SK-N-MC (cell line): ENCODE data around the gene CKLF.

ENCODE experiments used
- EZH2 ChIP-seq: fragments of 200-600 bp; sonication (generic); IDR thresholded peaks from one replicate; pipeline ENCODE4 v1.6.1; 2017; ENCODE audit warnings: antibody characterized with exemption
- FOXP2 ChIP-seq: optimal IDR thresholded peaks from 2 replicates; pipeline ENCODE3; 2011; ENCODE audit warnings: mild to moderate bottlenecking, moderate library complexity; ENCODE audit not compliant: insufficient read depth; ENCODE audit errors: extremely low read length, control extremely low read depth
- POLR2AphosphoS5 ChIP-seq: IDR thresholded peaks from 2 replicates; pipeline ENCODE4 v1.6.1; 2012; ENCODE audit warnings: mild to moderate bottlenecking, low read depth, low read length, borderline replicate concordance

DNA sequence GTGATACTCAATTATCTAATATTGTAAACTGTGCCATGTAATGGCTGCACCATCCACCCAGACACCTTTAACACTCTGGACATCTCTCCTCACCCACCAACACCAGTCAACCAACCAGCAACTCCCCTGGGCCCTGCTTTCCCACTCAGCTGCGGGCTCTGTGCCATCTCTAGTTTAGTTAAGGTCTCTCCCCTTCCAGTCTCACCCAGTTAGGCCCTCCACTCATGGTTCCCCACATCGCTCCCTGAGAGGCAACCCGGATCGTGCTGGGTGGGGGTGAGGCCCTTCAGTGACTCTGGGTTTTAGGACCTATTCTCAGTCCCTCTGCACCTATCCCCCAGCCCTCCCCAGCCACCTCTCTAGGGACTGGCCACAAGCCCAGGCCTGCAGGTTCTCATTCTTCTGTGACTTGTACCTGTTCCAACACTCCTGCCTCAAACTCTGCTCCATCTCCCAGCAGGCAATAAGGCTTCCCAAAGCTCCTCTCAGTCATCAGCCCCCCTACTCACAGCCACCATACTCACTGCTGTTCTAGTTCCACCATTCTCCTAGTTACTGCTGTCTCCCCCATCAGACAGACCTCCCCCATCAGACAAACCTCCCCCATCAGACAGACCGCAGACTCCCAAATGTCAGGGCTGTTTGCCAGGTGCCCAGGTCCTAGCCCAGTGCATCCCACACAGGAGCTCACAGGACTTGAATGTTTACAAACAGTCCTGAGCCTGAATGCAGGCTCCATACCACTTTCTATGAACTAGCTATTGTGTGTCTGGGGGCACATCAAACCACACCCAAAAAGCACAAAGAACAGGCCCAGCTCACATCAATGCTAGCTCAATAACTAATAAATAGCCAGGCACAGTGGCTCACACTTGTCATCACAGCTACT, 5.0 kb upstream of the CKLF start:
- TF ChIP-seq EZH2: no peak
- TF ChIP-seq POLR2AphosphoS5: no peak
- no peak for TF ChIP-seq FOXP2
